Fibroblast of lung (primary cell): ENCODE results near the gene IGF2.

ENCODE experiments used
- CTCF ChIP-seq, 2 donors: IDR thresholded peaks in 1 of 2; conservative IDR thresholded peaks in 1 of 2; 1 replicate in 1 of 2; 2 replicates in 1 of 2; pipeline ENCODE4 v1.5.1; 2011 to 2012; ENCODE audit warnings: low read length in 2 of 2, control low read depth in 1 of 2, inconsistent platforms in 1 of 2, low read depth in 1 of 2, mild to moderate bottlenecking in 1 of 2
- EZH2 ChIP-seq: IDR thresholded peaks from 2 replicates; pipeline ENCODE4 v1.5.1; 2012; ENCODE audit warnings: low read length, control low read depth, mild to moderate bottlenecking; ENCODE audit errors: missing control alignments

GRCh38 chr11:2110521-2110920 is 28.7 kb downstream of the IGF2 start:
- TF ChIP-seq CTCF (conservative IDR thresholded peaks at IDR 0.05 in 1 of 2, IDR thresholded peaks at IDR 0.05 in 1 of 2; ENCODE audit: low read depth in 1 of 2, low read length in 2 of 2) = no peak
- TF ChIP-seq EZH2 = no peak
